Osteoblast (primary cell): ENCODE measurements around the gene KLK7. TPM values are rescaled to one million over a fixed set of nuclear protein-coding genes. Genes with fewer than 3 reads are reported as not detected.

Experiments used
- DNase-seq: peaks from one replicate; pipeline ENCODE4 v3.0.0; 2011; ENCODE audit warnings: low spot score, mixed read lengths; ENCODE audit not compliant: insufficient read length; ENCODE audit errors: missing footprints
- H2AFZ ChIP-seq: 2 replicates; pipeline ENCODE4 v1.6.0; 2011; ENCODE audit warnings: mild to moderate bottlenecking, low read length
- H3K27ac ChIP-seq: 2 replicates; pipeline ENCODE4 v1.5.1; 2011; ENCODE audit warnings: mild to moderate bottlenecking, low read depth, low read length, moderate library complexity
- H3K27me3 ChIP-seq: 2 replicates; pipeline ENCODE4 v1.6.0; 2012; ENCODE audit warnings: mild to moderate bottlenecking, control low read depth, inconsistent platforms, low read length, moderate library complexity; ENCODE audit not compliant: insufficient read depth
- H3K36me3 ChIP-seq: 2 replicates; pipeline ENCODE4 v1.5.1; 2011; ENCODE audit warnings: mild to moderate bottlenecking, low read length, control low read depth, moderate library complexity; ENCODE audit not compliant: insufficient read depth
- H3K4me1 ChIP-seq: 2 replicates; pipeline ENCODE4 v1.5.1; 2011; ENCODE audit warnings: mild to moderate bottlenecking, low read length, control low read depth, moderate library complexity; ENCODE audit not compliant: insufficient read depth
- H3K4me2 ChIP-seq: 2 replicates; pipeline ENCODE4 v1.6.0; 2011; ENCODE audit warnings: mild to moderate bottlenecking, low read length; ENCODE audit not compliant: insufficient read depth
- H3K4me3 ChIP-seq: fragments of 200-600 bp; sonication (generic); 3 replicates; pipeline ENCODE4 v1.5.1; 2012; ENCODE audit warnings: mild to moderate bottlenecking, low read length, inconsistent platforms; ENCODE audit not compliant: insufficient read depth
- H3K79me2 ChIP-seq: 2 replicates; pipeline ENCODE4 v1.6.0; 2012; ENCODE audit warnings: mild to moderate bottlenecking, low read length, control low read depth, inconsistent platforms; ENCODE audit not compliant: insufficient read depth
- H3K9me3 ChIP-seq: 2 replicates; pipeline ENCODE4 v1.5.1; 2011; ENCODE audit warnings: low read depth, low read length, control low read depth
- H4K20me1 ChIP-seq: 2 replicates; pipeline ENCODE4 v1.6.0; 2012; ENCODE audit warnings: mild to moderate bottlenecking, low read length, control low read depth; ENCODE audit not compliant: insufficient read depth
- CTCF ChIP-seq: IDR thresholded peaks from 2 replicates; pipeline ENCODE4 v1.5.1; 2011; ENCODE audit warnings: mild to moderate bottlenecking, low read depth, low read length, moderate library complexity; ENCODE audit errors: extremely low read depth
- total RNA-seq: library from RNA; depleted of rRNA; stranded (reverse); fragments of >200 nt; gene quantifications from 2 replicates; pipeline ENCODE4 v1.2.3, GENCODE V29; 2012

Gene KLK7
- total RNA-seq, 1 donor = not detected

GRCh38 chr19:50943074-50943828 lies 40.5 kb downstream of the KLK7 start:
- no peak overlapping the region for H3K4me2 ChIP-seq
- TF ChIP-seq CTCF = no peak
- no peak overlapping the region for H3K27ac ChIP-seq
- no peaks in the 10 kb centered on the region for H3K4me1 ChIP-seq
- no peaks in the 10 kb centered on the region for H4K20me1 ChIP-seq
- no peak for DNase-seq
- H3K4me3 ChIP-seq = no peak overlapping the region
- H2AFZ ChIP-seq = no peak overlapping the region
- H3K27me3 ChIP-seq = no peaks in the 10 kb centered on the region
- H3K79me2 ChIP-seq = no peaks in the 10 kb centered on the region
- no peaks in the 10 kb centered on the region for H3K36me3 ChIP-seq
- H3K9me3 ChIP-seq = no peaks in the 10 kb centered on the region

- Histone ChIP-seq H3K9me3 (no peaks in the 10 kb centered on the region), H3K4me2 (no peak overlapping the region), H3K4me3 (no peak overlapping the region), H2AFZ (no peak overlapping the region), H3K27ac (no peak overlapping the region), H3K79me2 (no peaks in the 10 kb centered on the region), H3K27me3 (no peaks in the 10 kb centered on the region), H3K36me3 (no peaks in the 10 kb centered on the region), H4K20me1 (no peaks in the 10 kb centered on the region), H3K4me1 (no peaks in the 10 kb centered on the region)
- no peak for TF ChIP-seq CTCF
- DNase-seq = no peak
These were observed 44.1 kb downstream of the KLK7 start for GRCh38 chr19:50939596-50939995.

GRCh38 chr19:50933640-50934039 lies 50.1 kb downstream of the KLK7 start:
- Histone ChIP-seq H3K27ac (no peak overlapping the region), H3K4me2 (no peak overlapping the region), H2AFZ (peak overlapping the region; percentile 22), H3K27me3 (no peaks in the 10 kb centered on the region), H3K36me3 (no peaks in the 10 kb centered on the region), H3K9me3 (no peaks in the 10 kb centered on the region), H3K4me3 (no peak overlapping the region), H3K4me1 (no peaks in the 10 kb centered on the region), H3K79me2 (no peaks in the 10 kb centered on the region), H4K20me1 (no peaks in the 10 kb centered on the region)
- TF ChIP-seq CTCF = no peak
- peak; percentile 76 for DNase-seq

- DNase-seq = no peak
- TF ChIP-seq CTCF = no peak
- no peaks in the 10 kb centered on the region for H3K79me2 ChIP-seq
- H3K9me3 ChIP-seq = no peaks in the 10 kb centered on the region
- no peaks in the 10 kb centered on the region for H3K4me1 ChIP-seq
- no peaks in the 10 kb centered on the region for H3K36me3 ChIP-seq
- no peak overlapping the region for H3K4me2 ChIP-seq
- H3K4me3 ChIP-seq = no peak overlapping the region
- no peak overlapping the region for H2AFZ ChIP-seq
- no peaks in the 10 kb centered on the region for H4K20me1 ChIP-seq
- no peak overlapping the region for H3K27ac ChIP-seq
- no peaks in the 10 kb centered on the region for H3K27me3 ChIP-seq
These were observed 51.0 kb downstream of the KLK7 start for GRCh38 chr19:50932690-50933083.
